HG03342 (cell line): Measurements from ENCODE around the gene ADAMTS2.
A peak's percentile ranks its signal among the peaks of the same experiment; 100 is the strongest.

Experiments
- ATAC-seq: cut with Tn5 transposase; IDR thresholded peaks from one replicate; pipeline ENCODE4 v1.9.1; 2021; ENCODE audit warnings: mild to moderate bottlenecking, moderate library complexity; ENCODE audit not compliant: unreplicated experiment

ADAMTS2 gene

DNA sequence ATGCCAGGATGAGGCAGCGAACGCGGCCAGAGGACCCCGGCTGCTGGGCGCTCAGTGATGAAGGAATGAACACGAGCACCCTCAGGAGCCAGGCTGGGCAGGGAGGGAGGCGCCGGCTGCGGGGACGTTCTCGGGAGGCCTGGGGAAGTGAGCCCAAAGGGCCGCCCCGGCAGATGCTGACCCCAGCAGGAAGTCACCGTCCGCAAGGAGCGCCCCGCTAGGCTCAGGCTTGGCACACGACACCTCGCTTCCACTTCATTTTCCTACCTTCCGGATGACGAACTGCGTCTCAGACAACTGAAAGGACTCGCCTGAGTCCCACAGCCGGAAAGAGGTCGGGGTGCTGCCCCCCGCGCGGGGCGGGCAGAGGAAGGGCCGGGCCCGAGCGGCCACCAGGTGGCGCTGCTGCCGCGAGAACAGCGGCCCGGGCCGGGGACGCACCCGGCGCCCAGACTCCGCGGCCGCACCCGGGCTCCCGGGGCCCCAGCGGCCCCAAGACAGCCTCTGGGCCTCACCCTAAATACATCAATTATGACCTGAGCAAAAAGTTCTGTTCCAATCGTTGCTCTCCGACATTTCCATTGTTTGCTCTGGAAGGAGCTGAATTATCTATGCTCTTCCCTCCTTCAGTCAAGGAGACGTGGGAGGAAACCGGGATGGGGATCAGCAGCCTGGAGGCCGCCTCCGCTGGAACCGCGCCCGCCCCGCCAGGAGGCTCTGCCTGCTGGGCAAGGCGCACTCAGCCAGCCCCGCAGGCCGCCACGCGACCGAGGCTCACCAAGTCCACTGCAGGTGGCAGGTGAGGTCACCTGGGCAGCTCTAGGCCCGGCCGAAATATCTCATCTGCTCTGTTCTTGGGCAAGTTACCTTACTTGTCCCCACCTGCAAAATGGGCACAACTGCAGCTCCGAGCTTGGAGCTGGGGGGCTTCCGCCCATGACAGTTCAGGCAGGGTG, 178.1 kb downstream of the ADAMTS2 start:
- peak; percentile 69 for ATAC-seq

- ATAC-seq = no peak
Measured at GRCh38 chr5:179166171-179166885, 178.9 kb downstream of the ADAMTS2 start.

- ATAC-seq = no peak
Measured at GRCh38 chr5:179165421-179166170, 179.7 kb downstream of the ADAMTS2 start.

- ATAC-seq = no peak
Measured at GRCh38 chr5:179164331-179165311, 180.6 kb downstream of the ADAMTS2 start.

DNA sequence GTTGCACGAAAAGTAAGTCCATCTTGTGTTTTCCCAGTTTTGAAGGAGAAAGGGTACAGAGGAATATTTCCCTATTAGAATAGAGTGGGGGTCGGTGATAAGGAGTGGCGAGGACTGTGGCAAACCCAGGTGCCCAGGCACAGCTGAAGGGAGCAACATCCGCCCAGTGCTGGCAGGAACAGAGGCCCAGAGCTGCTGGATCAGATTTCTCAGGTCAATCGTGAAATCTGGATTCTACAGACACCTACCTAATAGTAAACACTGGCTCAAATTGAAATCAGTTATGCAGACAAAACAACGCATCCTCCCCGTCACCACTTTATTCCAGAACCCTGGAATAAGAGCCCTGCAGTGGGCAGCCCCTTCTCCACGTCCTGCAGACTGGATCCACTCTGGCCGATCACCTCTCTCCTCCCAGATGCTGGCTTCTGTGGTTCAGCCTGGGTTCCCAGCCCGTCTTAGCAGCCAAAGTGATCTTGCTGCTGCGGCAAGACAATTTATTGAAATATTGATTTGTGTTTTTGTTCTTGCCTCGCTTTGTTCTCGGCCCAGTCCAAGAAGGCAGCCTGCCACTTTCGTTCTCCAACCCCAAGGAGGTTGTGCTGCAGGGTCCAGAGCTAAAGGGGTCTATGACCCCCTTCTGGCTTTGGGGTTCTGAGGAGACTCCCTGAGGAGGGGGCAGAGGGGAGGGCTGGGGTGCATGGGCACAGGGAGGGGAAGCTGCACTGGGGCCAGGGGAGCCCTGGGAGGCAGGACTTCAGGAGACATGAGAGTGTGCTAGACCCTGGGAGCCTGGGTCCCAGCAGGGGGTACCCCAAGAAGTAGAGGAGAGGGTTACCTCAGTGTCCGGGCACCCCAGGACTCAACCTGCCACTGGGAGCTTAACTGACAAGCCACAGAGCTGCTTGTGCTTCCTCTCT, 181.8 kb downstream of the ADAMTS2 start:
- ATAC-seq = no peak

DNA sequence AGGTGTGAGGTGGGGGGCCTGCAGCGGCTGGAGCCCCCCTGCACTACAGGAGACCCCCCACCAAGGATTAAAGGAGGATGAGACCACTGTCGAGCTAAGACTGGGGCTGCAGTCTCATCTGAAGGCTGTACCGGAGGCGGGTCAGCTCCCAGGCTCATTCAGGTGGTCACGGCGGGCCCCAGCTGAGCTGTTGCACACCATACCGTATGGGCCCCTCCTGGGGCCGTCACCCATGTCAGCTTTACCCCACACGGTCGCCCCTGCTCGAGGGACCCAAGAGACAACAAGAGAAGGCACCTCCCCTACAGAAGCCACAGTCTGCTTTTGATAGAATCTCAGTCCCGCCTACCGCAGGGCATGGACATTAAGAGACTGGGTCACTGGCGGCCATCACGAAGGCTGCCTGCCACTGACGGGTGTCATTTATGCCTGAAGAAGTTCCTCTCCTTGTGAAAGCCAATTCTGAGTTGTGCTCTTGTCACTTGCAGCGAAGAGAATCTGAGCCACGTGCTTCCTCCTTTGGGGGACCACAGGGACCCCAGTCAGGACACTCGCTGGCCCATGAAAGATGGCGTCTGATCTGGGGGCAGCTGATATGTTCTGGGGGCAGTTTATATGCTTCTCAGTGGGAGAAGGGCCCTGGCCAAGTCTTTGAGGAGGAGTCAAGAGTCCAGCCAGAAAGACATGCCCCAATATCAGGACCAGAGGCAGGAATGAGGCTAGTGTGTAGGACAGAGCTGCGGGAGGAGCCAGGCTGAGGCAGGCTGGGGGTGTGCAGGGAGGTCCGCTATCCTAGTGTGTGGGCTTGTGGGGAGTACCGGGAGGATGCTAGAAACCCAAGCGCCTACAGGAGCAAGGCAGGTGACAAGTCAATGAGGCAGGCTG, 182.7 kb downstream of the ADAMTS2 start:
- no peak for ATAC-seq

- no peak for ATAC-seq
Measured at GRCh38 chr5:179161901-179162300, 183.4 kb downstream of the ADAMTS2 start.

GRCh38 chr5:179160584-179160983, 184.7 kb downstream of the ADAMTS2 start:
- no peak for ATAC-seq

DNA sequence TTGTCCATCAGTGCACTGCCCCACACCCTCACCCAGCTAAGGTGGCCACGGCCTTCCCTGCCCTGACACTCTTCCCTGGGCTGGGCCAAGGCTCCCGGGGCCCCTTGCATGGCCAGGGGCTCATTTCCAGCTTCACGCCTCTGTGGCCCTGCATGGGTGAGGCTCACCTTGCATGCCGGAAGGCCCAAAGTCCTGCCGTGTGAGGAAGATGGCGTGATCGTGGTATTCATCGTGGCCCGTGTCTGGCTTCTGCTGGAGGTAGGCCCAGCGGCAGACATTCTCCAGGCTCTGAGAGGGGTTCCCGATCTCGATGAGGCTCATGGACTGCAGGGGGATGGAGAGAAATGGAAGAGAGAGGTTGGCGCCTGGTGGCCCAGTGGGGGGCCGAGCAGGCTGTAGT, 186.7 kb downstream of the ADAMTS2 start:
- ATAC-seq = no peak

- ATAC-seq = no peak
Measured at GRCh38 chr5:179154991-179155955, 190.0 kb downstream of the ADAMTS2 start.

DNA sequence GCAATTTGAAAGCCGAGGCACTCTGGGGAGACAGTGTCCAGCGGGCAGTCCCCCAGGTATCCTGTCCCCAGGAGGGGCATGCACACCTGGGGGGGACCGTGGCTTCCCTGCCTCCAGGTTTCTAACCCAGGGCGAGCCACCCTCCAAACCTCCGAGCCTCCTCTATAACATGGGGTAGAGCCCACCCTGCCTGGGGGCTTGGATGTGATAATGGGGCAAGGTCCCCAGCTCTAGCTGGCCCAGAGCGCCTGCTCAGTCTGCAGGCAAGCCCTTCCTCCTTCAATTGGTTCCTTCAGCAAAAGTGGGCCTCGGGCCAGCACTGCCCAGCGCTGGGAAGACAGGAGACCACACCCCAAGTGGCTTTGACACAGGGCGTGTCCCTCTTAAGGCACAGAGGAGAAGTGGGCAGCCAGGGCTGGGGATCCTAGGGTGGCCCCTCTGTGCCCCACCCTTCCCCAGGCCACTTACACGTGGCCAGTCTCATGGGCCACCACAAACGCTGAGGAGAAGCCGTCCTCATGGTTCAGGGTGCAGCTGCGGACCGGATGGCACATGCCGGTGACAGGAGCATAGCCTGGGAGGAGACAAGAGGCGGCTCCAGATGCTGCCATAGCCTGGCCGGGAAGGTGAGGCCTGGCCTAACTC, 190.8 kb downstream of the ADAMTS2 start:
- no peak for ATAC-seq

GRCh38 chr5:179153921-179154345, 191.3 kb downstream of the ADAMTS2 start:
- no peak for ATAC-seq

DNA sequence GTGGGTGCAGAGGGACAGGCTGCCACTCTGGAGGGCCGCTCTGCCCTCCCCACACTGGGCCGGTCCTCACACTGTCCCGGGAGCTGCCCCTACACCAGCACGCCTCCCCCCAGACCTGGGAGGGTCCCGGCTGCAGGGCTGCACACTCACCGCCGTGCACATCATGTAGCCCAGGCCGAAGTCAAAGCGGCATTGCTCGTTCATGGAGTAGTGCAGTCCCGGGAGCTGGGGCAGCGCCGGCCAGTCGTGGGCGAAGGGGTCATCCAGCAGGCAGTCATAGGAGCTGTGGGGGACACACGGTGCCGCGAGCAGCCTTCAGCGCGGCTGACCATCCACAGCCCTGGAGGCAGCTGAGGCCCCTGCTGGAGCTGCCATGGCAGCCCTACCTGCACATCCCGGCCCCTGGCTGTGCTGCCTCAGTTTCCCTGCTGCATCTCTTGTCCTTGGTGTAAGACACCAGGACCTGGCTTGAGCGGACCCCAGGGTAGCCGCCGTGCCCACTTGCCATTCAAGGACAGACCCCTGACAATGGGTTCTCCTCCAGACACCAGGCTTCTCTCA, 191.8 kb downstream of the ADAMTS2 start:
- no peak for ATAC-seq

- no peak for ATAC-seq
Measured at GRCh38 chr5:179152941-179153340, 192.3 kb downstream of the ADAMTS2 start.

DNA sequence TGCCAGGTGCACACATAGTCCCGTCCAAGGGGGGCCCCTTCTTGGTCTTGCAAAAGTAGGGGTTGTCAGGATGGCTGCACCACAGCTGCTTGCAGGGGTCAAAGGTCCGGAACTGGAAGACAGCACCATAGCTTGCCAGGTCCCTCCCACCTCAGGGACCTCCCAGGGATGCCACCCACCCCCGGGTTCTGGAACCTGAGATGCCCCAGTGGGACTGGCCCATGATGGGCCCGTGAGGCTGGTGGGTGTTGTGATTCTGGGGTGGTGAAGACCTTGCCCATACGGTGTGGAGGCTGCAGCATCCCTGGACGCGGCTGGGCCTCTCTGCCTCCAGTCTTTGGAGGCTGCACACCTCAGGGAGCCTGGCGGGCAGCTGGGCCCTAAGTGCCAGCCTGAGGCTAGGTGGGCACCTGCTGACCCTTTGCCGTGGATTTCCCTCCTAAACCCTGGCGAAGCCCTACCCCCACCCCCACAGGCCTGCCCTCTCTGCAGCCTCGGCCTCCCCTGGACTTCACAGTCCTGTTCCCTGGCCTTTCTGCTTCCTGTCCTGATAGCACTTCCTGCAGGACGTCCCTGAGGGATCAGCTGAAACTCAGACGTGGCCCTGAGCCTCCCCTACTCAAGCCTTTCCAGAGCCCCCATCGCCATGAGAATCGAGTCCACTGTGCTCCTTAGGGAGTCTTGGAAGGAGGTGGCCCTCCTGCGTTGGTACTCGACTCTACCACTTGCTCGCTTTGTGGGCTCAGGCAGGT, 192.9 kb downstream of the ADAMTS2 start:
- ATAC-seq = no peak
